ENCODE measurements around the gene ALDH3A1.
A peak's percentile ranks its signal among the peaks of the same experiment; 100 is the strongest.

ALDH3A1 gene

DNA sequence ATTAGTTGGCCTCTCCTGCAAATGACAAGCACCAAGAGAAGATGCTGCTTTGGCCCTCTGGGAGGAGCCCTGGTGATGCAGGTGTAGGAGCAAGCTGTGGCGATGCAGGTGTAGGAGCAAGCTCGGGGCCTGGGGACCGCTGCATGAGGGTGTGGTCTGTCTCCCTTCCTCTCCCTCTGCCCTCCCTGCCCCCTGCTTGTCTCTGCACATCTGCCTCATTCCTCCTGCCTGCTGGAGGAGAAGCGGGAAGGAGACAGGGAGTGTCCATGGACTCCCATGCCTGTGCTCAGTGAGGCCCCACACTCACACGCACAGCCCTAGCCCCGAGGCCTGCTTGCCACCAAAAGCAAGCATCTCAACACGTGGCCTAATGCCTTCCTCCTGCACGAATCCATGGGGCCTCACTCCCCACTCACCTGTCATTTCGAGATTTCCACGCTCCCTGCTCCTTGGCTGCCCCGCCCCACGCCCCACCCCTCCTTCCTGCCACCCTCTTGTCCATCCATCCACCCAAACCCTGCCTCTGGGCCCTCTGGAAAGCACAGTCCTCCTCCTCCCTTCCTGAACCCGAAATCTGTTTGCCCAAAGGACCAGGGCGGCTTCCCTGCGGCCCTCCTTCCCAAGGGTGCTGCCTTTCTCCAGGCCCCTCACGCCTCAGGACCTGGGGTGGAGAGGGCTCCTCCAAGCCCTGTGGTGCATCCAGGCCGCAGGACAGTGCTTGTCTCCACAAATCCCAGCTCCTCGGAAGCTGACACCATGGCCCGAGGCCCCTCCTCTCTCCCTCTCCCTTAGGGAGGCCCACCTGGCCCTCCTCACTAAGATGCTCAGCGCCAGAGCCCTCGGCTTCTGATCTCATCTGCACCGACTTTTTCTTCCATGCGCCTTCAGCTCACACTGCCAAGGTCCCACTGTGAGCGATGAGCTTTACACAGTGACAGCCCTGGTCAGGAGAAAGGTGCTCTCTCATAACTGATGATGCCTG is 11.8 kb upstream of the ALDH3A1 start:
- DNase-seq: no peak

DNA sequence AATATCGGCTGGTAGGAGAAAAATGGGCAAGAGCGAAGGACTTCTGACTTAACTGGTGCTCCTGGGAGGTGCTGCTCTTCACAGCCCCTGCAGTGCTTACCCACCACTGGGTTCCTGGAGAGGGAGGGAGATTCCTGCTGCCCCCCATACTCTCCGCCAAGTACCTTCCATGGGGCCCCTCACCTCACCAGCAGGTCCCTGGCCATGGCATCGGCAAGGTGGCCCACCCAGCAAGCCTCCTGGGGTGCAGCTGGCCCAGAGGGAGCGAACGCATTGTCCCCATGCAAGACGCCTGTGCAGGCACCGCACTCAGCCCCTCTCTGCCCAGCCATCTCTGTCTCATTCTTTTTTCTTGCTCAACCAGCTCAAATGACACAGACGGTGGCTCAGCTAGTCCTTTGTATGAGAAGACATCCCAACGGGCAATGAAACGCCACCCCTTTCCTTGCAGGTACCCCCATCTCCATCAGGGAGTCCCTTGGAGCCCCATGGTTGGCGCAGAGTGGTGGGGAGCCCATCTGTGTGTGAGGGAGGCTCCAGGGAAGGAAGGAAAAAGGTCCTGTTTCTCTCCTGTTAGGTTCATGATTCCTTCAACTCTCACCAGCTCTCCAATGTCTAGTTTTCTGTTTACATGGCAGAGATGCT is 9.6 kb upstream of the ALDH3A1 start:
- DNase-seq: no peak

DNA sequence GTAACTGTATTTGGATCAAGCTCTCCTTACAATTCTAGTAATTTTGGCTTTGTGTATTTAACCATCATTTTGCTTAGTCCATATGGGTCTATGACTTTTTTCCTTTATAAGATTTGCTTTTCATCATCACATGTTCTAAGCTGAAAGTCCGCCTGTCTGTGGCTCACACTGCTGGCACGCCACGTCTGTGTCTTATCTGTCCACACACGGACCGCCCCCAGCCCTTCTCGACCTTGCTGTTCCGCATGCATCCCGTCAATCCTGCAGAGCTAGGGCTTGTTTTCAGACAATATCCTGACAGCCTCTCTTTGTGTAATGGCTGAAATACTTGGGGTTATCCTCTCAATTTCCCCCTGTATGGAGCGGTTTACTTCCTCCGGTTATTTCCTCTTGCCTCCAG is 8.4 kb upstream of the ALDH3A1 start:
- DNase-seq: no peak

DNA sequence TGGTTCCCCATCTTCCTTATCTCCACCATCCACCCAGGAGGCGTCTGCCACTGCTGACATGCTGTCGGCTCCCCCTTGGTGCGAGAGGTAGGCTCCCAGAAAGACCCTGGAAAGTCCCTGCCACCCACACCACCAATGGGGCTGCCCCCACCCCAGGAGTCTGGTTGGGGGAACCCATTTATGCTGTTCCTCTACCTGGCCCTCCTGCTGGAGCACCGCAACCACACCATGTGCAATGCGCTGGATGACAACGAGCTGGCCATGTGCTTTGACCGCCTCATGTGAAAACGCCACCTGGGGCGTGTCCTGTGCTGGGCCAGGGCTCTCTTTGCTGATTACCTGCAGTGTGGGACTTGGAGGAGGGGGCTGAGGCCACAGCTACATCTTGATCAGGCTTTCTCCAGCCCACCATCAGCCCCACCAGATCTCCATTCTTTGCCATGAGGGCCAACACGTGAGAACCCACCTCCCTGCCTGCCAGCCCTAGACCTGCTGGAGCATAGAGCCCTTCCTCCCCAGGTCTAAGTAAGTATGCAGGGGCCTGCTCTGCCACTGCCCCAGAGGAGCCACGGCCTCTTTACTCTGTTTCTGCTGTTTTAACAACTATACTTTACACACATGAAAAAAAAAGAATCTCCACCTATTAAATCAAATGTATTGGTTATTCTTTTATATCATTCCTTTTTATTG is 7.9 kb upstream of the ALDH3A1 start:
- no peak for DNase-seq

DNA sequence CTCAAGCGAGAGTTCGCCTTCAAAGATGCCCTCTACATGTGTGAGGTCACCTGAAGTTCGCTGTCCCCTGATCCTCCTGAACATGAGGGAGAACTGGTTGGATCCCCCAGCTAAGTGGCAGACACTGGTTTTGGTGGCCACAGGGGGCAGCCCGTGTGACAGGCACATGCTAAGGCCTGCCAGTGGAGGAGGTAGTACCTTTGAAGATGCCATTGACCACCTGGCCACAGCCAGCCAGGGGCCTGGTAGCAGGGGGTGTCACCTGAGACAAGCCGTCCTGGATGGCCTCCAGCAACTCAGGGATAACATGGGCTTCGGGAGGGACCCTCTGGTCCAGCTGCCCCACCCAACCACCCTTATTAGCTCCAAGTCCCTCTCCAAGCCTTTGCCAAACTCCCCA is 7.3 kb upstream of the ALDH3A1 start:
- no peak for DNase-seq

DNA sequence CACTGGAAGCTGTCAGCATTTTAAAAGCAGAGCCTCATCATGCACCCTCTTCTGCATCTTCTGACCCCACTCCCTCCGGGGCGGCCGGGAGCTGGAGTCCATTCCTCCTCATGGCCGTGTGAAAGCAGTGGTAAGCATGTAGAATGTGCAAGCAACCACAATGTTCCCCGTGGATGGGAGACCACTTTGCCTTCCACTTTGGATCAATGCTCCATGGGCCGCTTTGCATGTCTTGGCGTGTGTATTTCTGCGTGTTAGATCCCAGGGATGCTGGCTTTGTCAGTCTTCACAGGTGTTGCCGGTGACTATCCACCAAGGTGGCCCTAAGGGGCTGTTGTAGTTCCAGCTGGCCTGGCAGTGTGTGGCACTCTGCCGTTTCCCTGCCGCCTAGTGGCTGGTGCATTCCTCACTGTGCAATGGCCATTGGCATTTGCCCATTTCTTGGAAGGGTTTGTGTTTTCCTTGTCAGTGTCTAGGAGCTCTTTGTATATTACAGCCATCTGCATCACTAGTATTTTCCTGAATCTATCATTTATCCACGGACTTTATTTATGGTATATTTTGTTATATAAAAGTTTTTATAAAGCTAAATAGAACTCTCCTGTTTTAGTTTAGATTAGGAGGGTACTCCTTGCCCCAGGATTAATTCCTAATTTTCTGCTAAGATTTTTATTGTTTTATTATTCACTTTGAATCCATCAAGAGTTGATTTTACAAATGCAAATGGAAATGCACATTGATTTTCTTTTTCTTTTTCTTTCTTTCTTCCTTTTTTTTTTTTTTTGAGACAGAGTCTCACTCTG is 5.8 kb upstream of the ALDH3A1 start:
- no peak for DNase-seq

DNA sequence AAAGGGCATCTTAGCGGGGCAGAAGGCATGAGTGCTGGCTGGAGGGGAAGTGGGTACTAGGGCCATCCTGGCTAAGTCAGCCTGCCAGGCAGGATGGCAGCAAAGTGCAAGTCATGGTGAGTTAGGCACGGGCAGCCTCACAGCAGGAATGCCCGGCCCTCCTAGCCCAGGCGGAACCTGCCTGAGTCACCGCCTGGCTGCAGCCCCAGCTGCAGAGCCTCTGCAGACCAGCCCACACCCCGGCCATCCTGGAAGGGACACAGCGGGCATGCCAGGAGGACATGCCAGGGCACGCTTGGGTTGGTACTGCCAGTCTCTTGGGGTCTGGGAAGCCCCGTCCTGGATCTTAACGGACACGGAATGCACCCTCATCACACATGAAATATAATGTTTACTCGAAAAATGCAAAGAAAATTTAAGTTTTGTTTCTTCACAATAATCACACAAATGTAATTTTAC is 5.0 kb upstream of the ALDH3A1 start:
- no peak for DNase-seq

DNA sequence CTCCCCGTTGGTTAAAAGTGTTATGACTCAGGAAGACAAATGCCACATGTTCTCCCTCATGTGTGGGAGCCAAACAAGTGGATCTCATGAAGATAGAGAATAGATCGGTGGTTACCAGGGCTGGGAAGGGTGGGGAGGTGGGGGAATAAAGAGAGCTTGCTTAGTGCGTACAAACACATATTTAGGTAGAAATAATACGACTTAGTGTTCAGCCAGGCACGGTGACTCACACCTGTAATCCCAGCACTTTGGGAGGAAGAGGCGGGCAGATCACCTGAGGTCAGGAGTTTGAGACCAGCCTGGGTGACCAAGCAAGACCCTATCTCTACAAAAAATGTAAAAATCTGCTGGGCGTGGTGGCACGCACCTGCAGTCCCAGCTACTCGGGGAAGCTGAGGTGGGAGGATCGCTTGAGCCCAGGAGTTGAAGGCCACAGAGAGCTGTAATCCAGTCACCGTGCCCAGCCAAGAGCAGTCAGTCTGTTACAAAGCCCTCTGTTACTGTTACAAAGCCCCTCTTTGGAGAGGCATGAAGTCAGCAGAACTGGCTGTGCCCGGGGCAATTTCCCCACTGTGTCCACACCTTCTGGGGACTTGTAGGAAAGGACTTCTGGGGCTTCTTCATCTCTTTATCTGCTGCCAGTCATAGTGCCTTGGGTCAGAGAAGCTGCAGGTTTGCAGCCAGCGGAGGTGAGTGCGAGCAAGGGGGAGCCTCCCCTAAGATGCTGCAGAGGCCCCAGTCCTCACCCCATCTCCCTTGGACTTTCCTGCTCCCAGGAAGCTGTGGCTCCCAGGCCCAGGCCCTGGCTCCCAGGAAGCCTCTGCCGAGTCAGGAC is 4.3 kb upstream of the ALDH3A1 start:
- no peak for DNase-seq

DNA sequence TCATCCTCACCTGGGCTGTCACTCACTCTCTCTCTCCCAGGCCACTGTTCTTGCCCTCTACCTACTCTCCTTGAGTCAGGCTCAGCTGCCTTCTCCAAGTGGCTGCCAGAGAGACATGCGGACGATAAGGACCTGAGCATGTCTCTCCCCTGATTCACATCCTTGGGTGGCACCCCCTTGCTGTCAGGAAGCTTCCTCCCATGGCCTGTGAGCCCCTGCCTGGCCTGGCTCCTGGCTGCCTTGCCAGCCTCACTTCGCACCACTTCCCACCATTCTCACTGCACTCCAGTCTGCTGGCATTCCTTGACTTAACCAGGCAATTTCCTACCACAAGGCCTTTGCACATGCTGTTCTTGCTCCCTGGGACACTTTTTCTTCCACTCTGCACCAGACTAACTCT is 2.7 kb upstream of the ALDH3A1 start:
- DNase-seq: no peak

DNA sequence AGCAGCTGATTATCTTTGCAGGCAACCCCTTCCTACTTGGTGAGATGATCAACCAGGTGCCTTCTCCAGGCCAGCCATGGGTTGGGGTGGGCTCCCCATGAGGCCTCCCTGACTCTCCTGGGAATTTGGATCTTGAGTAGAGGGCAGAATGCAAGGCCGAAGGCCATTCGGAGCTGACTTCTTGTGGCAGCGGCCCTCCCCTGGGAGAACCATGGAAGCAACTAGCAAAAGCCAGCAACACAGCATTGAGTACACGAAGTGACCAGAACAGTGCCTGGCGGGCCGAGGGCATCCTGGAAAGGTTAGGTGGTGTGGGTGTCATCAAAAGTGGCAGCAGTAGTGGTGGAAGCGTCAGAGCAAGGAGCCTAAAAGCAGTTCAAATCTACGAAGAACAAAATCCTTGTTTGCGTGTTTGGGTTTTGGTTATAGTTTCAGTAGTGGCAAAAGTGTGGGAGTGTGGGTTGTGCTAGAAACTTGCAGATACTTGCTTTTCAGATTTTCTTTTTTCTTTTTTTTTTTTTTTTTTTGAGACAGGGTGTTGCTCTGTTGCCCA is 2.0 kb upstream of the ALDH3A1 start:
- DNase-seq: no peak

DNA sequence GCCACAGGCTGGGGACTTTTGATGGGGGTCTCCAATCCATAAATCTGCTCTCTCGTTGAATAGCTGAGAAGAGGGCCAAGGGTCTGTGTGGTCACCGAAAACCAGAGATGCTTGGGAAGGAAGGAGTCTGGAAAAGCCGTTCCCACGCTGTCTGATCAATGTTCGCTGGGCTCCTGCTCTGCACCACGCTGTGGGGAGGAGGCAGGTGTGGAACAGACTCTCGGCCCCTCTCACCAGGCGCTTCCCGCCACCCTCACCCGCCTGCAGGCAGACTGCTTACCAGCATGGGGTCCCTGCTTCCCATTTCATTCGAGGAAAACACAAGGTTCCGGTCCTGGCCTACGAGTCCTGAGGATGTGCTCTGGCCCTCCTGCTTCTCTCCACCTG is 702 bp upstream of the ALDH3A1 start:
- no peak for DNase-seq

DNA sequence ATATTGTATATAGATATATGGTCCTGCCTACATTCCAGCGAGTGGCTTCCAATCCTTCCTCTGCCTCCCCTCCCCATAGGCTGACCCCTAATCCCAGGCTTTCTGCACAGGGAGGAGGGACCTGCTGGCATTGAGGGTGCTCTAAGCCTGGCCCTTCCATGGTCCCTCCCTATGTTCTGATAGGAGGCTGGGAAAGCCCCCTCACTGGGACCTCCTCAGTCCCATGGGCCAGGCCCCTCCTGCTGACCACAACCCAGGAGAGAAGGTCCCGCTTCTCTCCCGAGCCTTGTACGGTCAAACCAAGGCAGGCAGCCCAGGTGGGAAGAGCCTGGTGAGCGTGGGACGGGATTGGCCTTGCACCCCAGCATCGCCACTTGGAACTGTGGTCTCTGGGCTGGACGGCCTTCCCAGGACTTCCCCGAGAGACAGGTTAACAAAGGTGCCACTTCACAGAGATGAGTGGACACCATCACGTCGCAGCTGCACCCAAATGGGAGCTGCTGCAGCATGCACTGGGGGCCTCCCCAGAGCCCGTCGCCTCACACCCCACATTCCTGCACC is 859 bp downstream of the ALDH3A1 start:
- DNase-seq: no peak

DNA sequence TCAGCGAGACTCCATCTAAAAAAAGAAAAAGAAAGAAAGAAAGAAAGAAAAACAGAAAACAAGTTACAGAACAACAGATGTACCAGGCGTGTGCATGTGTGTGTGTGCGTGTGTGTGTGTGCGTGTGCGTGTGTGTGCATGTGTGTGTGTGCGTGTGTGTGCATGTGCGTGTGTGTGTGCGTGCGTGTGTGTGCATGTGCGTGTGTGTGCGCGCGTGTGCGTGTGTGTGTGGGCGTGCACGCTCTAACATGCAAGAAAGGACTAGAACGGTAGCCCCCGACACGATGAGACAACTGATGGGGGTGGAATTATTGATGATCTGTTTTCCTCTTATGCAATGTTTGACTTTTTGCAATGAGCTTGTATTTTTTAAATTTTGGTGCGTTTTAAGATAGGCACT is 1.6 kb downstream of the ALDH3A1 start:
- DNase-seq: no peak

DNA sequence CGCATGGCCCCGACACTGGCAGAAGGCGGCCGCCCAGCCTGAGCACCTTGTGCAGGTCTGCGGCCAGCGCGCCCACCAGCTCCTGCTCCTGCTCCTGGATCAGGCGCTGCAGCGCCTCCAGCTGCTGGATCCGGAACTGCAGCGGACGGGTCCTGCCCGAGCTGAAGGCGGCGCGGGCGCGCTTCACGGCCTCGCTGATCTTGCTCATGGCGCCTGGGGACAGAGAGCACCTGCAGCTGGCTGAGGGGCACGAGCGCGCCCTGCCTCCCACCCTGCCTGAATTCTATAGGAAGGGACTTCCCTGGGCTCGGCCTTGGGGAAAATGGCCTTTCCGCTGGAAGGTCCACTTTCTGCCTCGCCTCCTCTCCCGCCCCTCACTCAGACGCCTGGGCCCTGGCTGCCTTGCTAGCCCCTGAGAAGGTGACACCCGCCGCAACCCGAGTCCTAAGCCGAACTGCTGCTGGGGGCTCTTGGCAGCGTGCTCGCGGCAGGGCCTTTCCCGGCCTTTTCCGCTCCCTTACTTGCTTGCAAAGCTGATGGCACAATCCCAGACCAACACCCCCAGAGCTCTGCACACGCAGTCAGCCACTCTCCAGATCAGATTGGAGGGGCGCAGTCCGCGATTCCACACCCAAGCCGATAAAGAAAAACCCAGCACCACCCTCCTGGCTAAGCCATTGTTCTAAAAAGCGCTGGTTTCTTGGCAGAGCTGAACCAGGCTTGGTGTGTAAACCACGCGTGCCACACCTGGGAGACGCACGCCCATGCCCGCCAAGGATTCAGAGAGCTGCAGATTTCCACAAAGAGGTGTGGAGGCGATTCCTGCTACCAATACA is 3.0 kb downstream of the ALDH3A1 start:
- peak; percentile 94 for DNase-seq

DNA sequence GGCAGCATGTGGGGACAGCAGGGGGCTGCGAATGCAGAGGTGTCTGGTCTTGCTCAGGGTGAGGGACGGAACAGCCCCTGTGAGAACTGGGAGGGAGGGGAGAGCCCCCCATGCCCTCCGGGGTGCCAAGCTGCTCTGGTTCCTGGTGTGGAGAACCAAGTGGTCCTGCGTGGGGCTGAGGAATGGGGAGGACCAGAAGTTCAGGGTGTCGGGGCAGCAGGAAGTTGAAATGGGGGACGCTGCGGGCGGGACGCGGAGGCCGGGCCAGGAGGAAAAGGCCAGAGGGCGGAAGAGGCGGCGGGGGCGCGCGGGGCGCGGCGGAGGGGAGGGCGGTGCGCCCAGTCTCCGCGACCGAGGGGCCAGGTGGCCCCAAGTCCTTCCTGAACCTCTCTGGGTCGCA is 3.6 kb downstream of the ALDH3A1 start:
- peak; percentile 14 for DNase-seq

DNA sequence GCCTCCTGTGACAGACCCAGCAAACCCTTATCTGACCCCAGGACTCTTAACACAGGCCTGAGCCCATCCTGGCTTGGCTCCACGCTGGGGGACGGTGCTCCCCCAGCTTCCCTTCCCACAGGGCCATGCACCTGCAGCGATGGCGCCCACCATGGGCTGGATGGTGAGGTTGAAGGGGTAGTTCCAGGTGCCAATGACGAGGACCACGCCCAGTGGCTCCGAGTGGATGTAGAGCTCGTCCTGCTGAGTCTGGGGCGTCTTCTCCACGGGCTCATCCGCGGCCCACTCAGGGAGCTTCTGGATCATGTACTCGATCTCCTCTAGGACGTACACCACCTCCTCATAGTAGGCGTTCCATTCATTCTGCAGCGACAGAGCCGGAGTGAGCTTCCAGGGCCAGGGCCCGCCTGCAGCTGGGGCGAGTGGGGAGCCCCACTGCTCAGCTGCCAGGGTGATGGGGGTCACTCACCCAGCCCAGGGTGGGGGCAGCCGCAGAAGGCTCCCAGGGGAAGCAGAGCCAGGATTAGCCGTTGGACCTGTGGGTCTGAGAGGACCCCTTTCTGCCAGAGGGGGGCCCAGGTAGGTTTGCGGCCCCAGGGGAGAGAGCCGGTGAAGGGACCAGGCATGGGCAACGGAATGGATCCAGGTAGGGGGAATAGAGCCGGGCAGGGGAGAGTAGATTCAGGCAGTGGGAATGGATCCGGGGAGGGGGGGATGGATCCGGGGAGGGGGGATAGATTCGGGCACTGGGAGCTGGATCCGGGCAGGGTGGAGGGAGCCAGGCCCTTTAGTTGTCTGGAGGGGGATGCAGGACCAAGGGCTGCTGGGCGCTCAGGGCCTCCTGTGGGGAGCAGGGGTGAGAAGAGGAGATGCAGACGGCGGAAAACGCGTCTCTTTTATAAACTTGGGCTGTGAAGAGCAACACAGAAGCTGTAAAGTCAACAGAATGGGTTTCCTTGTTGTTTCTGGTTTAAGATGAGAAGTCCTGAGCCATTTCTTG is 4.7 kb downstream of the ALDH3A1 start:
- DNase-seq: no peak

DNA sequence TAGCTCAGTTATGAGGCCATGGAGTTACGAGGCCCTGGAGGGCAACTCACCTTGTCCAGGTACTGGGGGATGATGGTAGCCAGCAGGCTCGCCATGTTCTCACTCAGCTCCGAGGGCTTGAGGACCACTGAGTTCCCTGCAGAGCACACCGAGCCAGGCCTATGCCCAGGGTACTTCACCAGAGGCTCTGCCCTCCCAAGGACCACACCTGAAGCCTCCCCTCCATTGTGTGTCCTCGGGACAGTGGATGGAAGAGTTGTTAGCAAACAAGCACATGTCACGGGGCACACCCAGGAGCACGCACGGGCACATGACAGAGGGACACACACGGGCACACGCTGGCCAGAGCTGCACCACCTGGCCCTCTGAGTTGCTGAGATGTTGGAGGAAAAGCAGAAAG is 5.6 kb downstream of the ALDH3A1 start:
- no peak for DNase-seq

DNA sequence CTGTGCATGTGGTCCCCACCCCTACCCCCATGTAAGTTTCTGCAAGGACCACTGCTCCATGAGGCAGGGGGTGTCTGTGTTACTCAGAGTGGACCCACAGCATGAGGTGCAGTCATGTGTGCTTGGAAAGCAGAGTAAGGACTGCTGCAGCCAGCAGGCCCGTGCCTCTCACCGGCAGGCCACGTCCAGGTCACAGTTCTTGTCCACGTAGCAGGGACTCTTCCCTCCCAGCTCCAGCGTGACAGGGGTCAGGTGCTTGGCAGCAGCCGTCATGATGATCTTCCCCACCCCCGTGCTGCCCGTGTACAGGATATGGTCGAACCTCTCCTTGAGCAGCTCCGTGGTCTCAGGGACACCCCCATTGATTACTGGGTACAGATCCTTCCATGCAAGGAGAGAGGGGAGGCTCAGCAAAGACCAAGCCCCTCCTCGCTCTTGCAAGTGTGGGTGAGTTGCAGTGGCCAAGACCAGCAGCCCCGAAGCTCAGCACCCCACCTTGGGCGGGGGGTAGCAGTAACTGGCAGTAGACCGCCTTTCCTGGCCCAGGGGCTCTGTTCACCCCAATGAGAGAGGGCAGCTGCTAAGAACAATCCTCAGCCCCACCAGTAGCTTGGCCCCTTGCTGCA is 6.2 kb downstream of the ALDH3A1 start:
- no peak for DNase-seq
